GM06990 (cell line): ENCODE results near the gene KRT16.
"Not testable (repeated sequence)": the region's sequence is repeated elsewhere in the genome, so short reads cannot be mapped to it uniquely, and the experiment has no call there.

ENCODE experiments used
- DNase-seq: peaks from one replicate; pipeline ENCODE4 v3.0.0-alpha.2; 2011; ENCODE audit not compliant: insufficient read length; ENCODE audit errors: extremely low read depth
- H3K27me3 ChIP-seq: replicated peaks from 2 replicates; pipeline ENCODE4 v1.6.0; 2011; ENCODE audit warnings: low read length; ENCODE audit not compliant: control insufficient read depth, insufficient read depth
- H3K36me3 ChIP-seq: 2 replicates; pipeline ENCODE4 v1.5.1; 2011; ENCODE audit warnings: low read length; ENCODE audit not compliant: control insufficient read depth, insufficient read depth
- H3K4me3 ChIP-seq: replicated peaks from 2 replicates; pipeline ENCODE4 v1.5.1; 2011; ENCODE audit warnings: low read depth, mild to moderate bottlenecking, control low read depth, low read length
- TF ChIP-seq, protein P1 (sequence below): IDR thresholded peaks from 2 replicates; pipeline ENCODE4 v1.5.1; 2011; ENCODE audit warnings: low read length, control low read depth, mild to moderate bottlenecking, inconsistent platforms; ENCODE audit not compliant: insufficient read depth, poor library complexity, severe bottlenecking

The KRT16 gene

DNA sequence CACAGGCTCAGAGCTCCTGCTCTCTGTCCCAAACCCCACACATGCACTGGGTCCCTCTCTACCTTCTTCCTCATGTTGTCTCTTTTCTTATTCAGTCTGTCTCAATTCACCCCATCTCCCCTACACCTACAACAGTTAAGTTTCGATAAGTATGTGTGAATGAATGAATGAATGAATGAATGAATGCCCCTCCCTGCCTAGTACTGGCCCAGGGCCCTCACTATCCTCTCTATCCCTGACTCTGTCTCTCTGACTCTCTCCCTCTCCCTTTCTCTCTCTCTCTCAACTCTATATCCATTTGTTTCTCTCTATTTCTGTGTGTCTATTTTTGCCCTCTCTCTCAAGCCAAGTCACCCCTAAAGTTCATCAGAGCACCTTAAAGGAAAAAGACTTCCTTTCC, 34.0 kb downstream of the KRT16 start:
- H3K36me3 ChIP-seq: no peaks in the 10 kb centered on the region
- peaks cover 1% of the 10 kb centered on the region for H3K27me3 ChIP-seq
- TF ChIP-seq, protein P1, sequence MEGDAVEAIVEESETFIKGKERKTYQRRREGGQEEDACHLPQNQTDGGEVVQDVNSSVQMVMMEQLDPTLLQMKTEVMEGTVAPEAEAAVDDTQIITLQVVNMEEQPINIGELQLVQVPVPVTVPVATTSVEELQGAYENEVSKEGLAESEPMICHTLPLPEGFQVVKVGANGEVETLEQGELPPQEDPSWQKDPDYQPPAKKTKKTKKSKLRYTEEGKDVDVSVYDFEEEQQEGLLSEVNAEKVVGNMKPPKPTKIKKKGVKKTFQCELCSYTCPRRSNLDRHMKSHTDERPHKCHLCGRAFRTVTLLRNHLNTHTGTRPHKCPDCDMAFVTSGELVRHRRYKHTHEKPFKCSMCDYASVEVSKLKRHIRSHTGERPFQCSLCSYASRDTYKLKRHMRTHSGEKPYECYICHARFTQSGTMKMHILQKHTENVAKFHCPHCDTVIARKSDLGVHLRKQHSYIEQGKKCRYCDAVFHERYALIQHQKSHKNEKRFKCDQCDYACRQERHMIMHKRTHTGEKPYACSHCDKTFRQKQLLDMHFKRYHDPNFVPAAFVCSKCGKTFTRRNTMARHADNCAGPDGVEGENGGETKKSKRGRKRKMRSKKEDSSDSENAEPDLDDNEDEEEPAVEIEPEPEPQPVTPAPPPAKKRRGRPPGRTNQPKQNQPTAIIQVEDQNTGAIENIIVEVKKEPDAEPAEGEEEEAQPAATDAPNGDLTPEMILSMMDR: no peak
- no peak overlapping the region for H3K4me3 ChIP-seq
- DNase-seq: no peak

DNA sequence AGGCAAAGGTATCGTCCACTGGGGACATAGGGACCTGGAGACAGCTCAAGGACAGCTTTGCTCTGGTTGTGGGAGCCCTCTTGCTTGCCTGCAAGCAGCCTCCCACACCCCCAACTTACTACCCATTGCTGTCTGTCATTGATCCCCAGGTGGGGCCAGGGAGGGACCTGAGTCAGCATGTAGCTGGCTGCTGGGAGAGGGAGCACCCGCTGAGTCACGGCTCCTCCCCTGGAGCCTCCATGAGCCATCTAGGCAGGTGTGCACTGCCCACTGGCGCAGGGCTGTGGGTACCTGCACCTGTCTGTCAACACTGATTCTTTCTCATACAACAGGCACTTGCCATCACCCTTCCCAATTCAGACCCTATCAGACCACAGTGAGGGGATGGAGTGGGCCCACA, 35.8 kb downstream of the KRT16 start:
- DNase-seq, H3K27me3 ChIP-seq, H3K36me3 ChIP-seq, H3K4me3 ChIP-seq: not testable (repeated sequence)

DNA sequence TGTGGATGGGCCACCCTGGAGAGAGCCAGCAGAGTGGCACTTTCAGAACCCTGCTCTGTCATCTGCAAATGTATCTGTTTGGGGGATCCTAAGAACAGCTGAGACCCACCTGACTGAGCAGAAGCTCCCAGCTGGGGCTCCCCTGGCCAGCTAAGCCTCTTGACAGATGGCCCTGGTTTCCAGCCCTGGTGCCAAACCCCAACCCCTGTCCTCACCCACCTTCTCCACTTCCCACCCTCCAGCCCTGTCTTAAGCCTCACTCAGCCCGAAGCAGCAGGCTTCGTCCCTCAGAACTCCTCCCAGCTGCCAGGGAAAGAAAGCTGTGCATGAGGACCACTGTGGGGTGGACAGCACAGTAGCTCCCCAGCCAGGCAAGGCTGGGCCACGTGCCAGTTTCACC, 37.2 kb downstream of the KRT16 start:
- no peak overlapping the region for H3K4me3 ChIP-seq
- TF ChIP-seq, protein P1: no peak
- peaks cover 1% of the 10 kb centered on the region for H3K27me3 ChIP-seq
- no peaks in the 10 kb centered on the region for H3K36me3 ChIP-seq
- no peak for DNase-seq

DNA sequence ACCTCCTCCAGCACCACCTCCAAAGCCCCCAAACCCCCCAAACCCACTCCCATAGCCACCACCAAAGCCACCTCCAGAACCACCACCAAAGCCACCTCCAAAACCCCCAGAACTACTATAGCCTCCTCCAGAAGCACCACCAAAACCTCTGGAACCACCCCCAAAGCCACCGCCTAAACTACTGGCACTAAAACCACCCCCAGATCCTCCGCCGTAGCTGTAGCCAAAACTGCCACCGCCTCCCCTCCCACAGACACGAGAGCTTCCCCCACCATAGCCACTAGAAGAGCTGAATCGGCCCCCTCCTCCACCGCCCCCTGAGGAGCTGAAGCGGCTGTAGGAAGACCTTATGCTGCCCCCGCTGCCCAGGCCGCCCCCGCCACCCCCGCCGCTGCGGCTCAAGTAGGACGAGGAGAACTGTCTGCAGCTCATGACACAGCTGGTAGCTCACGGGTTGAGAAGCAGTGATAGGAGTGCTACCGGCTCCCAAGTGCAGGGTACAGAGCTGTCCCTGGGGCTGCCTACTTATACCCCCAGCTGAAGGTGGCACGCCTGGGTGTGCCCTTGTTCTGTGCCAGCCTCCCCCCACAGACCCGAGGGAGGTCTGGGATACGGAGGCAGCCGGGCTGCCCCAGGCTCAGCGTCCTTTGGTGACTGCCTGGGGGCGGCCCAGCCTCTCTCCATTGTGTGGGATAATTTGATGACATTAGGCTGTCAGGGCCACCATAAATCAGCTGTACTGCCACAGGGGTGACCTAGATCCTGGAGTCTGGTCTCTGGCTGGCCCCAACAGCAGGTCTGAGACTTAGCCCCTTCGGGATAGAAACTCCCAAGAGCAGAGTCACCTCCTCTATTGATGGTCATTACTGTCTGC, 40.8 kb downstream of the KRT16 start, which contains the start of gene KRT9:
TSS of gene KRT9 (minus strand) at position 499 of the 874 bp plus-strand sequence. CDS start at position 432, 67 bp downstream.
- Histone ChIP-seq H3K4me3 (no peak within 1 kb of the TSS), H3K27me3 (no peaks in the 10 kb centered on the region; the same call in none of the 2 replicates), H3K36me3 (no peaks in the 10 kb centered on the region)
- TF ChIP-seq, protein P1: no peak
- no peak for DNase-seq

DNA sequence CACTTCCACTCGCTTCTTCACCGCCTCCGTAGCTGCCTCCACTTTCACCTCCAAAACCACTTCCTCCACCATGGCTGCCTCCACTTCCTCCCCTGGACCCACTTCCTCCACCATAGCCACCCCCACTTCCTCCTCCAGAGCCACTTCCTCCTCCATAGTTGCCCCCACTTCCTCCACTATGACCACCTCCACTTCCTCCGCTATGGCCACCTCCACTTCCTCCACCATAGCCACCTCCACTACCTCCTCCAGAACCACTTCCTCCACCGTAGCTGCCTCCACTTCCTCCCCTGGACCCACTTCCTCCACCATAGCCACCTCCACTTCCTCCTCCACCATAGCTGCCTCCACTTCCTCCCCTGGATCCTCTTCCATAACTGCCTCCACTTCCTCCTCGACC, 45.2 kb downstream of the KRT16 start:
- Histone ChIP-seq H3K4me3 (no peak overlapping the region), H3K27me3 (no peaks in the 10 kb centered on the region; the same call in none of the 2 replicates), H3K36me3 (no peaks in the 10 kb centered on the region)
- TF ChIP-seq, protein P1: no peak
- no peak for DNase-seq

DNA sequence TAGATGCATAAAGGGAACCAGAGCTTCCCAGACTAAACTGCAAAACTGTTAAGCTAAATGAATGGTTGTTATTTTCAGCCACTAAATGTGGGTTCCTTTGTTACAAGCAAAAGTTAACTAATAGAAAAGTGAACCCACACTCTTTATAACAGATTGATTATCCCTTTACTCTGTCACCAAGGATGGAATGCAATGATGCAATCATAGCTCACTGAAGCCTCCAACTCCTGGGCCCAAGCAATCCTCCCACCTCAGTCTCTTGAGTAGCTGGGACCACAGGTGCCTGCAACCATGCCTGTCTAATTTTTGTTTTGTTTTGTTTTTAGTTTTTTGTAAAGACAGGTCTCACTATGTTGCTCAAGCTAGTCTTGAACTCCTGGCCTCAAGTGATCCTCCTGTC, 47.2 kb downstream of the KRT16 start:
- no peak for DNase-seq
- TF ChIP-seq, protein P1: no peak
- Histone ChIP-seq H3K27me3 (no peaks in the 10 kb centered on the region; the same call in none of the 2 replicates), H3K36me3 (no peaks in the 10 kb centered on the region), H3K4me3 (no peak overlapping the region)
